SK-N-SH treated with all-trans-retinoic acid at 6 μM for 48 hours (cell line): Measurements from ENCODE around the gene XRCC3.

Experiments used
- ARNTL ChIP-seq: fragments of 450-650 bp; formaldehyde crosslinking; IDR thresholded peaks from 2 replicates; pipeline ENCODE4 v1.5.0; 2020; ENCODE audit warnings: low read depth, mild to moderate bottlenecking, moderate library complexity, borderline replicate concordance
- ESRRG ChIP-seq: fragments of 250-450 bp; sonication (Bioruptor Pico); IDR thresholded peaks from 2 replicates; pipeline ENCODE4 v1.6.1; 2021; ENCODE audit warnings: mild to moderate bottlenecking
- GLIS3 ChIP-seq: fragments of 250-450 bp; sonication (Bioruptor Pico); IDR thresholded peaks from 2 replicates; pipeline ENCODE4 v1.5.0; 2020; ENCODE audit warnings: mild to moderate bottlenecking, moderate library complexity
- ISL1 ChIP-seq: fragments of 250-450 bp; sonication (Bioruptor Pico); IDR thresholded peaks from 2 replicates; pipeline ENCODE4 v2.1.2; 2022; ENCODE audit warnings: mild to moderate bottlenecking, moderate library complexity
- PPARA ChIP-seq: fragments of 250-450 bp; sonication (Bioruptor Pico); IDR thresholded peaks from 2 replicates; pipeline ENCODE4 v1.5.0; 2020; ENCODE audit warnings: mild to moderate bottlenecking, borderline replicate concordance
- RARB ChIP-seq: fragments of 250-450 bp; sonication (Bioruptor Pico); IDR thresholded peaks from 2 replicates; pipeline ENCODE4 v1.8.0; 2021; ENCODE audit warnings: mild to moderate bottlenecking, moderate library complexity
- TCF4 ChIP-seq: fragments of 250-450 bp; sonication (Bioruptor Pico); IDR thresholded peaks from 2 replicates; pipeline ENCODE4 v1.8.0; 2021; ENCODE audit warnings: mild to moderate bottlenecking, moderate library complexity, borderline replicate concordance
- TOX ChIP-seq: fragments of 250-450 bp; sonication (Bioruptor Pico); IDR thresholded peaks from 2 replicates; pipeline ENCODE4 v1.8.0; 2021; ENCODE audit warnings: mild to moderate bottlenecking, moderate library complexity, borderline replicate concordance
- ZFP3 ChIP-seq: fragments of 250-450 bp; sonication (Bioruptor Pico); IDR thresholded peaks from 2 replicates; pipeline ENCODE4 v1.5.0; 2020; ENCODE audit warnings: mild to moderate bottlenecking, moderate library complexity
- ZFP30 ChIP-seq: fragments of 450-650 bp; formaldehyde crosslinking; IDR thresholded peaks from 2 replicates; pipeline ENCODE4 v1.5.0; 2022; ENCODE audit warnings: mild to moderate bottlenecking, moderate library complexity
- ZNF70 ChIP-seq: fragments of 450-650 bp; formaldehyde crosslinking; IDR thresholded peaks from 2 replicates; pipeline ENCODE4 v1.5.0; 2020; ENCODE audit warnings: mild to moderate bottlenecking, moderate library complexity
- ZNF8 ChIP-seq: fragments of 450-650 bp; formaldehyde crosslinking; IDR thresholded peaks from 2 replicates; pipeline ENCODE4 v1.5.0; 2020; ENCODE audit warnings: mild to moderate bottlenecking, moderate library complexity
- TF ChIP-seq, protein P1 (sequence below): fragments of 250-450 bp; sonication (Bioruptor Pico); IDR thresholded peaks from 2 replicates; pipeline ENCODE4 v1.8.0; 2020; ENCODE audit warnings: mild to moderate bottlenecking, moderate library complexity, borderline replicate concordance
- TF ChIP-seq, protein P2 (sequence below): fragments of 250-450 bp; sonication (Bioruptor Pico); IDR thresholded peaks from 2 replicates; pipeline ENCODE4 v1.5.1; 2020; ENCODE audit warnings: low read depth, mild to moderate bottlenecking, moderate library complexity

DNA sequence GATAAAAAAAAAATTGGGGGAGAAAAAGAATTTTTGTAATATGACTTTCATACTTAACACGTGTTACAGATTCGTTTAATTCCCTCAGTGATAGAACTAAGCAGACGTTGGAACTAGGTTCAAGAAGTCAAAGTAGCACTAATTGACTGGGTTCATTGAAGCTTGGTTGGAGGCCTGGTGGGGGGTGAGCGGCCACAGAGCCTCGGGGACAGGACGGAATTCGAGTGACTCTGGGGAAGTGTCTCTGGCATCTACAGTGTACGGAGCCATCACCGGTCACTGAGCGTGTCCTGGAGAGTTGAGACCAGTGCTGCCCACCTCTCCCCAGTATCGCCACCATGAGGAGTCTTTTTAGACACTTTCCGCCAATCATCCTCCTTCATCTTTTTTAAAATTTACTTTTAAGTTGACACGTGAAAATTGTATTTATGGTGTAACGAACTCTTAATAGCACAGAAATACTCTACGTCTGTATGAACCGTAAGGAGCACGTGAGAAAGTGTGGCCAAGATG lies 1.7 kb upstream of the XRCC3 start:
- TF ChIP-seq ESRRG (CRISPR knock-in tag) (no peak), ZFP3 (CRISPR knock-in tag) (no peak), ZNF70 (no peak), GLIS3 (no peak), ARNTL (CRISPR knock-in tag) (no peak), TOX (CRISPR knock-in tag) (no peak), RARB (CRISPR knock-in tag) (no peak), PPARA (CRISPR knock-in tag) (no peak), ISL1 (CRISPR knock-in tag) (no peak), ZFP30 (CRISPR knock-in tag) (no peak), TCF4 (CRISPR knock-in tag) (no peak), ZNF8 (no peak)
- TF ChIP-seq, protein P1, sequence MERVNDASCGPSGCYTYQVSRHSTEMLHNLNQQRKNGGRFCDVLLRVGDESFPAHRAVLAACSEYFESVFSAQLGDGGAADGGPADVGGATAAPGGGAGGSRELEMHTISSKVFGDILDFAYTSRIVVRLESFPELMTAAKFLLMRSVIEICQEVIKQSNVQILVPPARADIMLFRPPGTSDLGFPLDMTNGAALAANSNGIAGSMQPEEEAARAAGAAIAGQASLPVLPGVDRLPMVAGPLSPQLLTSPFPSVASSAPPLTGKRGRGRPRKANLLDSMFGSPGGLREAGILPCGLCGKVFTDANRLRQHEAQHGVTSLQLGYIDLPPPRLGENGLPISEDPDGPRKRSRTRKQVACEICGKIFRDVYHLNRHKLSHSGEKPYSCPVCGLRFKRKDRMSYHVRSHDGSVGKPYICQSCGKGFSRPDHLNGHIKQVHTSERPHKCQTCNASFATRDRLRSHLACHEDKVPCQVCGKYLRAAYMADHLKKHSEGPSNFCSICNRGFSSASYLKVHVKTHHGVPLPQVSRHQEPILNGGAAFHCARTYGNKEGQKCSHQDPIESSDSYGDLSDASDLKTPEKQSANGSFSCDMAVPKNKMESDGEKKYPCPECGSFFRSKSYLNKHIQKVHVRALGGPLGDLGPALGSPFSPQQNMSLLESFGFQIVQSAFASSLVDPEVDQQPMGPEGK (CRISPR knock-in tag), result no peak
- TF ChIP-seq, protein P2, sequence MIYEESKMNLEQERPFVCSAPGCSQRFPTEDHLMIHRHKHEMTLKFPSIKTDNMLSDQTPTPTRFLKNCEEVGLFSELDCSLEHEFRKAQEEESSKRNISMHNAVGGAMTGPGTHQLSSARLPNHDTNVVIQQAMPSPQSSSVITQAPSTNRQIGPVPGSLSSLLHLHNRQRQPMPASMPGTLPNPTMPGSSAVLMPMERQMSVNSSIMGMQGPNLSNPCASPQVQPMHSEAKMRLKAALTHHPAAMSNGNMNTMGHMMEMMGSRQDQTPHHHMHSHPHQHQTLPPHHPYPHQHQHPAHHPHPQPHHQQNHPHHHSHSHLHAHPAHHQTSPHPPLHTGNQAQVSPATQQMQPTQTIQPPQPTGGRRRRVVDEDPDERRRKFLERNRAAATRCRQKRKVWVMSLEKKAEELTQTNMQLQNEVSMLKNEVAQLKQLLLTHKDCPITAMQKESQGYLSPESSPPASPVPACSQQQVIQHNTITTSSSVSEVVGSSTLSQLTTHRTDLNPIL (CRISPR knock-in tag), result no peak
